Progenitor cell of endocrine pancreas (in vitro differentiated cells): ENCODE data around the gene INIP. TPM values are rescaled to one million over a fixed set of nuclear protein-coding genes. Genes with fewer than 3 reads are reported as not detected.

Experiments
- DNase-seq: peaks from one replicate; pipeline ENCODE4 v3.0.0; 2021; ENCODE audit warnings: low spot score; ENCODE audit not compliant: unreplicated experiment
- H3K27ac Mint-ChIP-seq: 2 replicates; pipeline ENCODE4 v1.8.0; 2021; ENCODE audit warnings: mild to moderate bottlenecking, moderate library complexity, mixed read lengths
- H3K27me3 Mint-ChIP-seq: 2 replicates; pipeline ENCODE4 v1.8.0; 2021; ENCODE audit warnings: mixed read lengths
- H3K36me3 Mint-ChIP-seq: 2 replicates; pipeline ENCODE4 v1.8.0; 2022; ENCODE audit warnings: mixed read lengths; ENCODE audit not compliant: insufficient read depth
- H3K4me1 Mint-ChIP-seq: 2 replicates; pipeline ENCODE4 v1.8.0; 2021; ENCODE audit warnings: low read depth, mixed read lengths
- H3K4me3 Mint-ChIP-seq: 2 replicates; pipeline ENCODE4 v1.8.0; 2021; ENCODE audit warnings: low read depth, mild to moderate bottlenecking, moderate library complexity, mixed read lengths
- H3K9me3 Mint-ChIP-seq: 2 replicates; pipeline ENCODE4 v1.8.0; 2021; ENCODE audit warnings: low read depth, mixed read lengths
- total RNA-seq: library from RNA; stranded (reverse); gene quantifications from 2 replicates; pipeline ENCODE4 v1.2.1, GENCODE V29; 2021
- TF ChIP-seq, protein P1 (sequence below): fragments of 200-600 bp; sonication (generic); IDR thresholded peaks from one replicate; pipeline ENCODE4 v1.5.0; 2021; ENCODE audit warnings: antibody characterized with exemption, mild to moderate bottlenecking; ENCODE audit not compliant: unreplicated experiment

INIP gene
- total RNA-seq, 1 donor from 2014 or later: 32.6 TPM

DNA sequence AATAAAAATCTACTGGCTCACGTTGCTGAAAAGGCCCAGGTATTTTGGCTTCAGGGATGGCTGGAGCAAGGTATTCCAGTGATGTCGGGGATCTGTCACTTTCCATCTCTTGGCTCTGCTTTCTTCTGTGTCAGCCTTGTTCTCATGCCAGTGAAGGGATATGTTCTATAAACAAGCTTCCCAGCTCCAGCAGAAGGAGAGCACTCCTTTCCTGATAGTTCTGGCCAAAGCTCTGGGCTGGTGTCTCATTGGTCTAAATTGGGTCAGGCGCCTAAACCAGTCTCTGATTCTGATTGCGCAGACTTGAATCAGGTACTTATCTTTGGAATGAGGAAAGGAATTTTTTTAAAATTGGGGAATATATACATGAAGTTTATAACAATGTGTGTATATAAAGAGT lies 37.8 kb upstream of the INIP start:
- Mint-ChIP-seq H3K4me1 (peaks cover 19% of the 10 kb centered on the region), H3K4me3 (no peak overlapping the region), H3K27me3 (no peaks in the 10 kb centered on the region), H3K9me3 (no peaks in the 10 kb centered on the region), H3K27ac (no peak overlapping the region), H3K36me3 (no peaks in the 10 kb centered on the region)
- DNase-seq: no peak
- TF ChIP-seq, protein P1, sequence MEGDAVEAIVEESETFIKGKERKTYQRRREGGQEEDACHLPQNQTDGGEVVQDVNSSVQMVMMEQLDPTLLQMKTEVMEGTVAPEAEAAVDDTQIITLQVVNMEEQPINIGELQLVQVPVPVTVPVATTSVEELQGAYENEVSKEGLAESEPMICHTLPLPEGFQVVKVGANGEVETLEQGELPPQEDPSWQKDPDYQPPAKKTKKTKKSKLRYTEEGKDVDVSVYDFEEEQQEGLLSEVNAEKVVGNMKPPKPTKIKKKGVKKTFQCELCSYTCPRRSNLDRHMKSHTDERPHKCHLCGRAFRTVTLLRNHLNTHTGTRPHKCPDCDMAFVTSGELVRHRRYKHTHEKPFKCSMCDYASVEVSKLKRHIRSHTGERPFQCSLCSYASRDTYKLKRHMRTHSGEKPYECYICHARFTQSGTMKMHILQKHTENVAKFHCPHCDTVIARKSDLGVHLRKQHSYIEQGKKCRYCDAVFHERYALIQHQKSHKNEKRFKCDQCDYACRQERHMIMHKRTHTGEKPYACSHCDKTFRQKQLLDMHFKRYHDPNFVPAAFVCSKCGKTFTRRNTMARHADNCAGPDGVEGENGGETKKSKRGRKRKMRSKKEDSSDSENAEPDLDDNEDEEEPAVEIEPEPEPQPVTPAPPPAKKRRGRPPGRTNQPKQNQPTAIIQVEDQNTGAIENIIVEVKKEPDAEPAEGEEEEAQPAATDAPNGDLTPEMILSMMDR: no peak

DNA sequence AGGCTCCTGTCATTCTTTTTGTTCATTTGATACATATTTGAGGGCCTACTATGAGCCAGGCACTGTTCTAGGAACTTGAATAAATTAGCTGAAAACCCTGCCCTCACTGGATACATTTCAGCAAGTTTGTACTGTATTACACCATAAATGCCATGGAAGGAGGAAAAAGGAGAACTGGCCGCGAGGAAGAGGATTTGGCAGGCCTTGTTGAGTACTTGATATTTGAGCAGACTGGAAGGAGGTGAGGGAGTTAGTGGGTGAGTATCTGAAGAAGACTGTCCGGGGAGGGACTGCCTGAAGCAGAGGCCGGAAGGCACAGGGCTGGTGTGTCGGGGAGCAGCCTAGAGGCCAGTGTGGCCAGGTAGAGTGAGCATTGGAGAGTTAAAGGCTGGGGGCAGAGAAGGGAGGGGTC lies 37.1 kb upstream of the INIP start:
- TF ChIP-seq, protein P1: no peak
- no peak for DNase-seq
- Mint-ChIP-seq H3K27me3 (no peaks in the 10 kb centered on the region), H3K27ac (peak overlapping the region; percentile 33), H3K4me1 (peaks cover 21% of the 10 kb centered on the region), H3K4me3 (no peak overlapping the region), H3K9me3 (no peaks in the 10 kb centered on the region), H3K36me3 (no peaks in the 10 kb centered on the region)

DNA sequence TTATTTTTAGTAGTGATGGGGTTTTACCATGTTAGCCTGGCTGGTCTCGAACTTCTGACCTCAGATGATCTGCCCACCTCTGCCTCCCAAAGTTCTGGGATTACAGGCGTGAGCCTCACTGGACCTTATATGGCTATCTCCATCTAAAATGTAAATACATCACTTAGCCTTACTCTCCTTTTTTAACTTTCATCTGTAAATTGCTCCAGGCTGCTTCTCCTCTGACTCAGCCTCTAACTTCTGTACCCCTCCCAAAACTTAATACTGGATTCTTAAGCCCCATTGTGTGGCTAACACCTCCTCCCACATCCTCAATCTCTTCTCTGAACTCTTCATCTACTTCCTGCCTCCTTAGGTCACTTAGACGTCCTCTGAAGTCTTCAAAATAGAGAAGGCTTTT lies 36.7 kb upstream of the INIP start:
- H3K4me3 Mint-ChIP-seq: no peak overlapping the region
- peaks cover 22% of the 10 kb centered on the region for H3K4me1 Mint-ChIP-seq
- no peaks in the 10 kb centered on the region for H3K36me3 Mint-ChIP-seq
- no peaks in the 10 kb centered on the region for H3K27me3 Mint-ChIP-seq
- H3K9me3 Mint-ChIP-seq: no peaks in the 10 kb centered on the region
- no peak for DNase-seq
- H3K27ac Mint-ChIP-seq: peak overlapping the region; percentile 33
- TF ChIP-seq, protein P1: no peak

DNA sequence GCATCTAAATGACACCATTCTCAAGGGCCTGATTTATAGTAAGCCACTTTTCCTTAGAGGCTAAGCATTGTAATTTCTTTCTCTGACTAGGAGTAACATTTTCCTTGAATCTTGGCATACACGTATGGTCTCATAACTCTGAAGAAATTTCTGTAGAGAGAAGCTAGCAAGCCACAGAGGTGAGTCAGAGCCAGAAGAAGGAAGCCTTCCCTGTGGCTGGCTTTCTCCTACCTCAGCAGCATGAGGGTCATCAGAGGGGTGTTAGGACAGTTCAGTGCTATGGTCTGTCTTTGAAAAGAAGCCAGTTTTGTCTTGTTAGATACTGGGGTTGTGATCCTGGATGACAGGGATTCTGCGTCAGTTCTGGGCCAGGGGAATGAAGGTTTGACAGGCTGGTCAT lies 35.8 kb upstream of the INIP start:
- Mint-ChIP-seq H3K27ac (no peak overlapping the region), H3K9me3 (no peaks in the 10 kb centered on the region), H3K36me3 (no peaks in the 10 kb centered on the region), H3K4me3 (no peak overlapping the region), H3K27me3 (no peaks in the 10 kb centered on the region), H3K4me1 (peaks cover 22% of the 10 kb centered on the region)
- TF ChIP-seq, protein P1: no peak
- DNase-seq: no peak

DNA sequence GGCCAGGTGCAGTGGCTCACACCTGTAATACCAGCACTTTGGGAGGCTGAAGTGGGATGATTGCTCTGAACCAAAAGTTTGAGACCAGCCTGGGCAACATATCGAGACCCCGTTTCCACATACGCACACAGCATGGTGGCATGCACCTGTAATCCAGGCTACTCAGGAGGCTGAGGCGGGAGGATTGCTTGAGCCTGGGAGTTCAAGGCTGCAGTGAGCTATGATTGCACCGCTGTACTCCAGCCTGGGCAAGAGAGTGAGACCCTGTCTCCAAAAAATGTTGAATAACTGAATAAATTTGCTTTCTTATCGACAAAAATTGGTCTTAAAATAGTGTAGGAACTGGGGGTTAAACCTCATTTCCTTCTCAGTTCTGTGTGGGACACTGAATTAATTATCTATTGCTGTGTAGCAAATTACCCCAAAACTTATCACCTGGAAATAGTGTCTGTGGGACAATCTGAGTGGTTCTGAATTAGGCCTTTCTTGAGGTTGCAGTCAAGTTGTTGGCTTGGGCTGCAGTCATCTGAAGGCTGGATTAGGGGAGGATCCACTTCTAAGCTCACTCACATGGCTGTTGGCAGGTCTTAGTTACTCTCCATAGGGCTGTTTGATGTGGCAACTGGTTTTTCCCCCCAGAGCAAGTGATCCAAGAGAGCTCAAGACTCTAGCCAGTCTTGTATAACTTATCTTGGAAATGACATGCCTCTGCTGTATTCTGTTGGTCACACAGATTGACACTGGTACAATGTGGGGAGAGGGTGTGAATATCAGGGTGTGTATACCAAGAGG lies 34.6 kb upstream of the INIP start:
- no peak for DNase-seq
- Mint-ChIP-seq H3K4me1 (peaks cover 22% of the 10 kb centered on the region), H3K9me3 (no peaks in the 10 kb centered on the region), H3K4me3 (peak overlapping the region; percentile 82), H3K27me3 (no peaks in the 10 kb centered on the region), H3K36me3 (no peaks in the 10 kb centered on the region), H3K27ac (peak overlapping the region; percentile 65)
- TF ChIP-seq, protein P1: no peak
